ENCODE data around the gene NQO2. TPM values are rescaled to one million over a fixed set of nuclear protein-coding genes. Genes with fewer than 3 reads are reported as not detected.
A peak's percentile ranks its signal among the peaks of the same experiment; 100 is the strongest.

NQO2 gene
- total RNA-seq, 1 donor from 2014 or later = 19.1 TPM

DNA sequence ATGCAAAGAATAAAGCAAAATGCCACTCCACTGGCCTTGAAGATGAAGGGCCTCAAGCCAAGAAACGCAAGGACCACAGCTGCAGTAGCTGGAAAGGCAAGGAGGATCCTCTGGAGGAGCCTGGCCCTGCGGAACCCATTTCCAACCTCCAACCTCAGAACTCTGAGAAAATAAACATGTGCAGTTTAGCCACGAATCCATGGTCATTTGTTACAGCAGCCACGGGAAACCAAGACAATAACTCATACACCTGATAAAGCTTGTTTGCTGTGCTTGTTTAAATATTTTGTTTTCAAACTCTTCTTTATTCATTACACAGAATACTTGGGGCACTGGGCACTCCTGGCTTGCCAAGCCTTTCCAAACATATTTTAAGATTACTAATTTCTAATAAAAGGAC is 38.8 kb upstream of the NQO2 start:
- peaks cover 25% of the 10 kb centered on the region for H3K4me1 Mint-ChIP-seq (ENCODE audit: unreplicated experiment)
- no peak for DNase-seq (ENCODE audit: extremely low spot score, unreplicated experiment)
- no peaks in the 10 kb centered on the region for H3K27me3 Mint-ChIP-seq
- H3K9me3 Mint-ChIP-seq = no peaks in the 10 kb centered on the region
- TF ChIP-seq, protein P1, sequence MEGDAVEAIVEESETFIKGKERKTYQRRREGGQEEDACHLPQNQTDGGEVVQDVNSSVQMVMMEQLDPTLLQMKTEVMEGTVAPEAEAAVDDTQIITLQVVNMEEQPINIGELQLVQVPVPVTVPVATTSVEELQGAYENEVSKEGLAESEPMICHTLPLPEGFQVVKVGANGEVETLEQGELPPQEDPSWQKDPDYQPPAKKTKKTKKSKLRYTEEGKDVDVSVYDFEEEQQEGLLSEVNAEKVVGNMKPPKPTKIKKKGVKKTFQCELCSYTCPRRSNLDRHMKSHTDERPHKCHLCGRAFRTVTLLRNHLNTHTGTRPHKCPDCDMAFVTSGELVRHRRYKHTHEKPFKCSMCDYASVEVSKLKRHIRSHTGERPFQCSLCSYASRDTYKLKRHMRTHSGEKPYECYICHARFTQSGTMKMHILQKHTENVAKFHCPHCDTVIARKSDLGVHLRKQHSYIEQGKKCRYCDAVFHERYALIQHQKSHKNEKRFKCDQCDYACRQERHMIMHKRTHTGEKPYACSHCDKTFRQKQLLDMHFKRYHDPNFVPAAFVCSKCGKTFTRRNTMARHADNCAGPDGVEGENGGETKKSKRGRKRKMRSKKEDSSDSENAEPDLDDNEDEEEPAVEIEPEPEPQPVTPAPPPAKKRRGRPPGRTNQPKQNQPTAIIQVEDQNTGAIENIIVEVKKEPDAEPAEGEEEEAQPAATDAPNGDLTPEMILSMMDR (conservative IDR thresholded peaks at IDR 0.05) = no peak
- no peak overlapping the region for H3K4me3 Mint-ChIP-seq
- no peaks in the 10 kb centered on the region for H3K36me3 Mint-ChIP-seq
- no peak overlapping the region for H3K27ac Mint-ChIP-seq

- no peaks in the 10 kb centered on the region for H3K27me3 Mint-ChIP-seq
- H3K4me3 Mint-ChIP-seq = peak overlapping the region; percentile 59
- DNase-seq (ENCODE audit: extremely low spot score, unreplicated experiment) = no peak
- H3K4me1 Mint-ChIP-seq (ENCODE audit: unreplicated experiment) = peaks cover 25% of the 10 kb centered on the region
- no peaks in the 10 kb centered on the region for H3K36me3 Mint-ChIP-seq
- H3K27ac Mint-ChIP-seq = peak overlapping the region; percentile 86
- no peaks in the 10 kb centered on the region for H3K9me3 Mint-ChIP-seq
- TF ChIP-seq, protein P1 (conservative IDR thresholded peaks at IDR 0.05) = no peak
Observed at GRCh38 chr6:2961506-2961905, 38.2 kb upstream of the NQO2 start.

DNA sequence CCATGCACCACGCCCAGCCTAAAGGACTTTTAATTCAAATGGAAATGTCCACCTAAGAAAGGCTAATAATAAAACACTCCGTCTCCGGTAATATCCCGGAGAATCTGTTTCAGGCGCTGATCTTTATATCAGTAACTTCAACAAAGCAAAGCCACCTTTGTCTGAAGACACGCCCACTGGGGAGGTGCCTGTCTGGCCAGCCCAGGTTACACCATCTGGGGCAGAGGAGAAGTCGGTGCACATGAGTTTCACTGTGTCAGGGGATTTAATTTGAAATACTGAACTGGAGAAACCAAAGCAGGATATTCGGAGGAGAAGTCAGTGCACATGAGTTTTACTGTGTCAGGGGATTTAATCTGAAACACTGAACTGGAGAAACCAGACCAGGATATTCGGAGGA is 37.7 kb upstream of the NQO2 start:
- H3K27me3 Mint-ChIP-seq = no peaks in the 10 kb centered on the region
- no peak for DNase-seq (ENCODE audit: extremely low spot score, unreplicated experiment)
- TF ChIP-seq, protein P1 (conservative IDR thresholded peaks at IDR 0.05) = no peak
- H3K4me1 Mint-ChIP-seq (ENCODE audit: unreplicated experiment) = peaks cover 25% of the 10 kb centered on the region
- peak overlapping the region; percentile 86 for H3K27ac Mint-ChIP-seq
- peak overlapping the region; percentile 59 for H3K4me3 Mint-ChIP-seq
- H3K9me3 Mint-ChIP-seq = no peaks in the 10 kb centered on the region
- no peaks in the 10 kb centered on the region for H3K36me3 Mint-ChIP-seq

DNA sequence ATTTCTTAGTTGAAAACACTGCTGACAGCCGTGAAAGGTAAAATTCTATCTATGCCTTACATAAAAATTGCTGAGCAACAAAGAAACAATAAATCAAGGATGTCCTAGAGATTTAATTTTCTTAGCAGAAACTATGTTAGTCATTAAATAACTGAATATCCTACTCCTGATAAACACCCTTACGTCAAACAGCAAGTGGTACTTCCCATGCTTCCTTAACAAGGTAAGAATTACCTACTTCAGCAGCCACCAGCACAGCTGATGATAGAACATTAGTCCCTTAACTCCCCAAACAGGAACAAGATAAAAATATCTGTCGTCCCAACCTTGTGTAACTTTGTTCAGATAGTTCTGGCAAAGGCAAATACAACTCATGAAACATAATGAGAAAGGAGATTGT is 37.1 kb upstream of the NQO2 start:
- Mint-ChIP-seq H3K9me3 (no peaks in the 10 kb centered on the region), H3K27me3 (no peaks in the 10 kb centered on the region), H3K36me3 (no peaks in the 10 kb centered on the region), H3K27ac (no peak overlapping the region), H3K4me1 (ENCODE audit: unreplicated experiment) (peaks cover 27% of the 10 kb centered on the region), H3K4me3 (no peak overlapping the region)
- DNase-seq (ENCODE audit: extremely low spot score, unreplicated experiment) = no peak
- TF ChIP-seq, protein P1 (conservative IDR thresholded peaks at IDR 0.05) = no peak

DNA sequence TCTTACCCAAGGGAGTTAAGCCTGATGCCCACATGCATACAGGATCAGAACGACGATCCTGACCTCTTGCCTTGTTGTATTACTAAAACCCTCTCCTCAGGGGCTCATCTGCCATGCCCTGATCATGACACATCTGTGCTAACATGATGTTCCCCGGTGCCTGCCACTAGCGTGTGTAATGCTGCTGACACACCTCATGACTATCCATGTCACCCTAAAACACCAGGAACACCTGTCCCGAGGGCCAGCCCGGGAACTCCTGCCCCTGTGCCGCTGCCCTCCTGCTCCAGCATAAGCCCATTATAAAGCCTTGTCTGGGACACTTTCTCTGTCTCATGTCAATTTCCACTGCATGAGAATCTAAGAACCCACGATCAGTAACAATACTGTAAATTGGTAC is 35.9 kb upstream of the NQO2 start:
- peaks cover 26% of the 10 kb centered on the region for H3K4me1 Mint-ChIP-seq (ENCODE audit: unreplicated experiment)
- TF ChIP-seq, protein P1 (conservative IDR thresholded peaks at IDR 0.05) = no peak
- no peak overlapping the region for H3K4me3 Mint-ChIP-seq
- no peaks in the 10 kb centered on the region for H3K36me3 Mint-ChIP-seq
- H3K27ac Mint-ChIP-seq = no peak overlapping the region
- DNase-seq (ENCODE audit: extremely low spot score, unreplicated experiment) = no peak
- no peaks in the 10 kb centered on the region for H3K9me3 Mint-ChIP-seq
- no peaks in the 10 kb centered on the region for H3K27me3 Mint-ChIP-seq

All from type B pancreatic cell (in vitro differentiated cells).